Measurements from ENCODE around the gene CCDC92B. TPM values are rescaled to one million over a fixed set of nuclear protein-coding genes. Genes with fewer than 3 reads are reported as not detected.
"Not testable (repeated sequence)": the region's sequence is repeated elsewhere in the genome, so short reads cannot be mapped to it uniquely, and the experiment has no call there.

The CCDC92B gene
- polyA plus RNA-seq, 1 donor, result 1.5 TPM

DNA sequence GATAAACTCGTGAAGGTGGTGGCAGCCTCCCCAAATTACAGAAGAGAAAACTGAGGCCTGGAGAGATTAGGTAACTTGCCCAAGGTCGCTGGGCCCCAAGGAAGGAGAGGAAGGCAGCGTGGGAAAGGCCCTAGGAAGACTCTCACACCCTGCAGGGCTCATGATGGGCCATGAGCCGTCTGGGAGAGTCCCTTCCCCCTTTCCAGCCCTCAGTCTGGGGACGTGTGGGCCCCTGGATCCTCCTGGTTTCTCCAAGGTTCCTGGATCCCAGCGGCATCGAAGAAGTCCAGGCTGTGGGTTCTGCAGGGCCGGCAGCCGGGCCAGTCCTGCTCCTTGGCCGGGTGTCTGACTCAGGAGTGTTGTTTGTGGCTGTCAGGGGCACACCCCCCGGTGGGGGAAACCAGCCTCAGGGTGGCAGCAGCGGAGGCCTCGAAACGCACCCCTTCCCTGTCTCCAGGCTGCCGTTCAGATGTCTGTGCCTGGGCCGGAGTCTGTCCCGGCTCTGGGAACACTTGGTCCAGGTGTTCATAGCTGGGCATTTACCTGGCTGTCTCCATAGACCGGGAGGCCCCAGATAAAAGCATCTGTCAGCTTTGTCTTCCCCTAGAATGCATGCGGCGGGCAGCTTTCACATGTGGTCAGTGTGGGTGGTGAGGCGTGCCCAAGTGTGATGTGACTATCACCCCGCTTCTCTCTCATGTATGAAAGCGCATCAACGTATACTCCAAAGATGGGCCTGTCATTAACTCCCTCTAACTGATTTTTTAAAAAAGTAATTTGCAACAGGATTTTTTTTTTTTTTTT is 43.1 kb upstream of the CCDC92B start:
- H3K4me3 ChIP-seq (ENCODE audit: low read length), result no peak overlapping the region
- H3K9me3 ChIP-seq (ENCODE audit: control insufficient read depth, low read depth, low read length), result no peaks in the 10 kb centered on the region
- no peak overlapping the region for H3K27ac ChIP-seq (ENCODE audit: low read length)
- no CpG with 5 or more reads among the region's 24 CpGs for WGBS (ENCODE audit: insufficient coverage, low lambda C conversion rate)
- DNase-seq, result no peak
- no peaks in the 10 kb centered on the region for H3K27me3 ChIP-seq (ENCODE audit: control insufficient read depth, insufficient read depth, low read length)
- H3K36me3 ChIP-seq (ENCODE audit: control insufficient read depth, insufficient read depth, low read length), result no peaks in the 10 kb centered on the region
- H3K4me1 ChIP-seq (ENCODE audit: control insufficient read depth, insufficient read depth, low read length), result peaks cover 7% of the 10 kb centered on the region

DNA sequence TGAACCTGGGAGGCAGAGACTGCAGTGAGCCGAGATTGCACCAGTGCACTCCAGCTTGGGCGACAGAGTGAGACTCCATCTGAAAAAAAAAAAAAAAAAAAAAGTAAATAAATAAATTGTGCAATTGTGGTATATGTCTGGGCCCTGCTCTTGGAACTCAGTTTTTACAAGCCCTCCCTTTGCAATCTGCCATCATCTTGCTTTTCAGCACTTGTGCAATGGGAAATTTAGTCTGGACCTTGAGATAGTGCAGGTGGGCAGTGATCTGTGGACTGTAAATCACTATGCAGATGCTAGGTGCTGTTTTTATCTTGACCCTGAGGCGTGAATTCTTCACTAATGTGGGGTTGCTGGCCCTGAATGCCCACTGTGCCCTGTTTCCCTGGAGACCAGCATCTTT is 40.2 kb upstream of the CCDC92B start:
- Histone ChIP-seq H3K4me3 (ENCODE audit: low read length) (no peak overlapping the region), H3K27me3 (ENCODE audit: control insufficient read depth, insufficient read depth, low read length) (no peaks in the 10 kb centered on the region), H3K36me3 (ENCODE audit: control insufficient read depth, insufficient read depth, low read length) (no peaks in the 10 kb centered on the region), H3K9me3 (ENCODE audit: control insufficient read depth, low read depth, low read length) (no peaks in the 10 kb centered on the region), H3K4me1 (ENCODE audit: control insufficient read depth, insufficient read depth, low read length) (peaks cover 7% of the 10 kb centered on the region), H3K27ac (ENCODE audit: low read length) (no peak overlapping the region)
- no CpG with 5 or more reads among the region's 3 CpGs for WGBS (ENCODE audit: insufficient coverage, low lambda C conversion rate)
- peak; percentile 30 to 72 for DNase-seq

DNA sequence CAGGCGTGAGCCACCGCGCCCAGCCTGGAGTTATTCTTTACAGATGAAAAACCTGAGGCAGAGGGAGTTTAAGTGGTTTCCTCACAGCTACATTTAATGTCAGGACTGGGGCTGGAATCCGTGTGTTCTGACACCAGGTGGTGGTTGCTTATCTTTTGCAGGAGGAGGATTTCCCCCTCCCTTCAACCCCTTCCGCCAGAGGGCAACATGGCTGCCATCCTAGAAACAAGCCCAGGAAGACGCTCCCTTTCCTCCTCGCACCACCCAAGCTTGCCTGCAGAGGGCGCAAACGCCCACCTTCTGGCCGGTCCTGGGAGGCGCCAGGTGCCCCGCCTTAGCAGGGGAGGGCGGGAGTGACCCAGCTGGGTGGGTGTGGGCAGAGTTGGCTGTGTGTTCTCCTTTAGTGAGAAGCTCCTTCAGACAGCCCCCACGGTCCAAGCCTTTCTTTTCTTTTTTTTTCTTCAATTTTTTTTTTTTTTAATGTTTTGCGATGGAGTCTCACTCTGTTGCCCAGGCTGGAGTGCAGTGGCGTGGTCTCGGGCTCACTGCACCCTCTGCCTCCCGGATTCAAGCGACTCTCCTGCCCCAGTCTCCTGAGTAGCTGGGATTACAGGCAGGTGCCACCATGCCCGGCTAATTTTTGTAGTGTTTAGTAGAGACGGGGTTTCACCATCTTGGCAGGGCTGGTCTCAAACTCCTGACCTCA is 36.9 kb upstream of the CCDC92B start:
- Histone ChIP-seq H3K4me1 (ENCODE audit: control insufficient read depth, insufficient read depth, low read length) (peaks cover 6% of the 10 kb centered on the region), H3K27ac (ENCODE audit: low read length) (no peak overlapping the region), H3K9me3 (ENCODE audit: control insufficient read depth, low read depth, low read length) (peaks cover 4% of the 10 kb centered on the region), H3K4me3 (ENCODE audit: low read length) (no peak overlapping the region), H3K36me3 (ENCODE audit: control insufficient read depth, insufficient read depth, low read length) (no peaks in the 10 kb centered on the region), H3K27me3 (ENCODE audit: control insufficient read depth, insufficient read depth, low read length) (no peaks in the 10 kb centered on the region)
- no CpG with 5 or more reads among the region's 21 CpGs for WGBS (ENCODE audit: insufficient coverage, low lambda C conversion rate)
- DNase-seq, result peak; percentile 93 to 94

DNA sequence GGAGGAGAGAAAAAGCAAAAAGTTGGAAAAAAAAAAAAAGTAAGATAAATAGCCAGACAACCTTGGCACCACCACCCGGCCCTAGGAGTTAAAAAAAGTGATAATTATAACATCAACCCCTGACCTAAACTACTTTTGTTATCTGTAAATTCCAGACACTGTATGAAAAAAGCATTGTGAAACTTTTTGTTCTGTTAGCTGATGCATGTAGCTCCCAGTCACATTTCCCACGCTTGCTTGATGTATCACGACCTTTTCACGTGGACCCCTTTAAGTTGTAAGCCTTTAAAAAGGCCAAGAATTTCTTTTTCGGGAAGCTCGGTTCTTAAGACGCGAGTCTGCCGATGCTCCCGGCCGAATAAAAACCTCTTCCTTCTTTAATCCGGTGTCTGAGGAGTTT is 35.9 kb upstream of the CCDC92B start:
- not testable (repeated sequence) for H3K4me1 ChIP-seq (ENCODE audit: control insufficient read depth, insufficient read depth, low read length); H3K36me3 ChIP-seq (ENCODE audit: control insufficient read depth, insufficient read depth, low read length); H3K27ac ChIP-seq (ENCODE audit: low read length); DNase-seq; H3K27me3 ChIP-seq (ENCODE audit: control insufficient read depth, insufficient read depth, low read length); H3K4me3 ChIP-seq (ENCODE audit: low read length); H3K9me3 ChIP-seq (ENCODE audit: control insufficient read depth, low read depth, low read length)
- no CpG with 5 or more reads among the region's 12 CpGs for WGBS (ENCODE audit: insufficient coverage, low lambda C conversion rate)

- H3K27ac ChIP-seq (ENCODE audit: low read length), result no peak overlapping the region
- DNase-seq, result no peak
- H3K9me3 ChIP-seq (ENCODE audit: control insufficient read depth, low read depth, low read length), result peaks cover 4% of the 10 kb centered on the region
- no peaks in the 10 kb centered on the region for H3K36me3 ChIP-seq (ENCODE audit: control insufficient read depth, insufficient read depth, low read length)
- no peak overlapping the region for H3K4me3 ChIP-seq (ENCODE audit: low read length)
- no CpG with 5 or more reads among the region's 8 CpGs for WGBS (ENCODE audit: insufficient coverage, low lambda C conversion rate)
- no peaks in the 10 kb centered on the region for H3K4me1 ChIP-seq (ENCODE audit: control insufficient read depth, insufficient read depth, low read length)
- H3K27me3 ChIP-seq (ENCODE audit: control insufficient read depth, insufficient read depth, low read length), result no peaks in the 10 kb centered on the region
These were observed 35.4 kb upstream of the CCDC92B start for GRCh38 chr17:2784864-2785263.

GRCh38 chr17:2783310-2784030 is 34.0 kb upstream of the CCDC92B start:
- no CpG with 5 or more reads among the region's 4 CpGs for WGBS (ENCODE audit: insufficient coverage, low lambda C conversion rate)
- Histone ChIP-seq H3K9me3 (ENCODE audit: control insufficient read depth, low read depth, low read length) (peaks cover 4% of the 10 kb centered on the region), H3K4me3 (ENCODE audit: low read length) (no peak overlapping the region), H3K27me3 (ENCODE audit: control insufficient read depth, insufficient read depth, low read length) (no peaks in the 10 kb centered on the region), H3K36me3 (ENCODE audit: control insufficient read depth, insufficient read depth, low read length) (no peaks in the 10 kb centered on the region), H3K27ac (ENCODE audit: low read length) (no peak overlapping the region), H3K4me1 (ENCODE audit: control insufficient read depth, insufficient read depth, low read length) (no peaks in the 10 kb centered on the region)
- no peak for DNase-seq

DNA sequence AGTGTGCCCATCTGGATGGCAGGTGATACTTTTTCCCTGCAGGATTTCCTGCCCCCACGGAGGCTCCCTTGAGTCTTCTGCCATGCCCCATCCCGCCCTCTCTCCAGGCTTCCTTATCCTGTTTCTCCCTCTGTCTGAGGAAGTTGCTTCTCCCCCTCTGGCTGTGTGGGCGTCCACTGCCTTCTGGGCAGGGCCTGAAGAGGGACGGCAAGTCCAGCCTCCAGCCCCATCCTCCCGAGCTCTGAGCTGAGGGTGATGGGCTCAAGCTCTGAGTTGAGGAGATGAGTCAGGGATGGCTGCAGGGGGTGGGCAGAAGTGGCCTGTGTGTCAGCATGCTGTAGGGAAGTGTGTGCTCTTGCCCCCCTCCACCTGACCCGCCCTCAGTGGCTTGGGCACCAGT is 32.6 kb upstream of the CCDC92B start:
- H3K36me3 ChIP-seq (ENCODE audit: control insufficient read depth, insufficient read depth, low read length), result no peaks in the 10 kb centered on the region
- WGBS (ENCODE audit: insufficient coverage, low lambda C conversion rate), result no CpG with 5 or more reads among the region's 6 CpGs
- peaks cover 7% of the 10 kb centered on the region for H3K27me3 ChIP-seq (ENCODE audit: control insufficient read depth, insufficient read depth, low read length)
- H3K4me3 ChIP-seq (ENCODE audit: low read length), result no peak overlapping the region
- DNase-seq, result no peak
- H3K9me3 ChIP-seq (ENCODE audit: control insufficient read depth, low read depth, low read length), result peaks cover 4% of the 10 kb centered on the region
- H3K4me1 ChIP-seq (ENCODE audit: control insufficient read depth, insufficient read depth, low read length), result peaks cover 4% of the 10 kb centered on the region
- no peak overlapping the region for H3K27ac ChIP-seq (ENCODE audit: low read length)

GRCh38 chr17:2781598-2781997 is 32.1 kb upstream of the CCDC92B start:
- H3K27ac ChIP-seq (ENCODE audit: low read length); H3K9me3 ChIP-seq (ENCODE audit: control insufficient read depth, low read depth, low read length); H3K36me3 ChIP-seq (ENCODE audit: control insufficient read depth, insufficient read depth, low read length); DNase-seq; H3K4me3 ChIP-seq (ENCODE audit: low read length); H3K4me1 ChIP-seq (ENCODE audit: control insufficient read depth, insufficient read depth, low read length): not testable (repeated sequence)
- WGBS (ENCODE audit: insufficient coverage, low lambda C conversion rate), result no CpG with 5 or more reads among the region's 15 CpGs
- H3K27me3 ChIP-seq (ENCODE audit: control insufficient read depth, insufficient read depth, low read length), result peaks cover 10% of the 10 kb centered on the region

- Histone ChIP-seq H3K27ac (ENCODE audit: low read length) (no peak overlapping the region), H3K9me3 (ENCODE audit: control insufficient read depth, low read depth, low read length) (peaks cover 4% of the 10 kb centered on the region), H3K27me3 (ENCODE audit: control insufficient read depth, insufficient read depth, low read length) (peaks cover 14% of the 10 kb centered on the region), H3K36me3 (ENCODE audit: control insufficient read depth, insufficient read depth, low read length) (no peaks in the 10 kb centered on the region), H3K4me1 (ENCODE audit: control insufficient read depth, insufficient read depth, low read length) (peaks cover 6% of the 10 kb centered on the region), H3K4me3 (ENCODE audit: low read length) (no peak overlapping the region)
- no CpG with 5 or more reads among the region's 9 CpGs for WGBS (ENCODE audit: insufficient coverage, low lambda C conversion rate)
- DNase-seq, result no peak
These were observed 31.5 kb upstream of the CCDC92B start for GRCh38 chr17:2780931-2781454.

GRCh38 chr17:2780256-2780655 is 30.8 kb upstream of the CCDC92B start:
- Histone ChIP-seq H3K9me3 (ENCODE audit: control insufficient read depth, low read depth, low read length) (peaks cover 4% of the 10 kb centered on the region), H3K4me1 (ENCODE audit: control insufficient read depth, insufficient read depth, low read length) (peaks cover 6% of the 10 kb centered on the region), H3K27me3 (ENCODE audit: control insufficient read depth, insufficient read depth, low read length) (peaks cover 18% of the 10 kb centered on the region), H3K4me3 (ENCODE audit: low read length) (no peak overlapping the region), H3K36me3 (ENCODE audit: control insufficient read depth, insufficient read depth, low read length) (no peaks in the 10 kb centered on the region), H3K27ac (ENCODE audit: low read length) (no peak overlapping the region)
- DNase-seq, result no peak
- WGBS (ENCODE audit: insufficient coverage, low lambda C conversion rate), result no CpG with 5 or more reads among the region's 12 CpGs

All from large intestine (tissue), 3 donors.